ENCODE measurements around the gene NELFA. TPM values are rescaled to one million over a fixed set of nuclear protein-coding genes. Genes with fewer than 3 reads are reported as not detected.
A peak's percentile ranks its signal among the peaks of the same experiment; 100 is the strongest.

Gene NELFA
- total RNA-seq, 1 experiment from 2014 or later = 55.0 TPM

DNA sequence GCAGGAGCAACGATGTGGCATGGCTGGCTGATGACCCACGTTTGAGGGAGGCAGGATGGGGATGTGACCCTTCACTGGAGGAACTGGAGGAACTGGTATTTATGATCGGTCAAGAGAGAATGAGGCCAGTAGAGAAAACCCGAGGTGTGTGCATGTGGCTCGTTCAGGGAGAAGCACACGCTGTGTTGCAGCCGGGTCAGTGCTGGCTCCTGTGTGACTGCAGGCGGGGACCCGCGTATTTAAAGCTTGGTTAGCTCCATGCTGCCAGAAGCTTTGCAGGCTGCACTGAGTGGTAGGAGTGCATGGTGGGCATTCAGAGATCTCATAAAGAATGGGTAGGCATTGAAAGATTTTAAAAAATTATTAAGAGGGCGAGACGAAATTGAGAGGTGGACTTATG is 52.1 kb downstream of the NELFA start:
- WGBS (ENCODE audit: extremely low coverage, insufficient read length, low lambda C conversion rate) = 100% methylated on average over 2 of the region's 12 CpGs
- no peak overlapping the region for H3T11ph ChIP-seq (ENCODE audit: low read length)

More for the DNA sequence above, 52.1 kb downstream of the NELFA start:
- H4K8ac ChIP-seq (replicated peaks; ENCODE audit: insufficient read length, low read depth, low read length) = no peak overlapping the region
- no peak overlapping the region for H3K4me3 Mint-ChIP-seq
- DNase-seq = no peak
- H3K4me2 ChIP-seq (ENCODE audit: insufficient read depth, insufficient read length, low read length) = no peak overlapping the region
- H2BK20ac ChIP-seq (ENCODE audit: low read depth, low read length, poor library complexity, severe bottlenecking) = no peak overlapping the region
- no peaks in the 10 kb centered on the region for H3K27me3 ChIP-seq (ENCODE audit: insufficient read depth, low read length)
- no peak overlapping the region for H4K91ac ChIP-seq (ENCODE audit: insufficient read length, low read depth, low read length)
- no peak overlapping the region for H2BK120ac ChIP-seq (ENCODE audit: low read depth, low read length, poor library complexity, severe bottlenecking)
- no peaks in the 10 kb centered on the region for H3K4me1 ChIP-seq (ENCODE audit: insufficient read depth, low read length)
- no peak overlapping the region for H2BK5ac ChIP-seq (ENCODE audit: insufficient read length, low read length)
- no peaks in the 10 kb centered on the region for H3K4me1 Mint-ChIP-seq
- TF ChIP-seq, protein P1, sequence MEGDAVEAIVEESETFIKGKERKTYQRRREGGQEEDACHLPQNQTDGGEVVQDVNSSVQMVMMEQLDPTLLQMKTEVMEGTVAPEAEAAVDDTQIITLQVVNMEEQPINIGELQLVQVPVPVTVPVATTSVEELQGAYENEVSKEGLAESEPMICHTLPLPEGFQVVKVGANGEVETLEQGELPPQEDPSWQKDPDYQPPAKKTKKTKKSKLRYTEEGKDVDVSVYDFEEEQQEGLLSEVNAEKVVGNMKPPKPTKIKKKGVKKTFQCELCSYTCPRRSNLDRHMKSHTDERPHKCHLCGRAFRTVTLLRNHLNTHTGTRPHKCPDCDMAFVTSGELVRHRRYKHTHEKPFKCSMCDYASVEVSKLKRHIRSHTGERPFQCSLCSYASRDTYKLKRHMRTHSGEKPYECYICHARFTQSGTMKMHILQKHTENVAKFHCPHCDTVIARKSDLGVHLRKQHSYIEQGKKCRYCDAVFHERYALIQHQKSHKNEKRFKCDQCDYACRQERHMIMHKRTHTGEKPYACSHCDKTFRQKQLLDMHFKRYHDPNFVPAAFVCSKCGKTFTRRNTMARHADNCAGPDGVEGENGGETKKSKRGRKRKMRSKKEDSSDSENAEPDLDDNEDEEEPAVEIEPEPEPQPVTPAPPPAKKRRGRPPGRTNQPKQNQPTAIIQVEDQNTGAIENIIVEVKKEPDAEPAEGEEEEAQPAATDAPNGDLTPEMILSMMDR (conservative IDR thresholded peaks at IDR 0.05) = no peak
- H3K18ac ChIP-seq (ENCODE audit: insufficient read length, low read depth, low read length) = no peak overlapping the region
- no peak overlapping the region for H3K27ac ChIP-seq (ENCODE audit: insufficient read length, low read depth, low read length)
- H4K20me1 ChIP-seq (ENCODE audit: control insufficient read depth, insufficient read depth, insufficient read length) = no peaks in the 10 kb centered on the region
- no peak overlapping the region for H2AFZ ChIP-seq (ENCODE audit: low read length)
- H3K9ac ChIP-seq (ENCODE audit: extremely low read depth, insufficient read length, low read length) = no peak overlapping the region
- no peak overlapping the region for H3K56ac ChIP-seq (ENCODE audit: insufficient read length, low read depth, low read length)
- H3K36me3 Mint-ChIP-seq (ENCODE audit: insufficient read depth in 1 of 3, low read depth in 3 of 3) = peaks cover 36 to 82% (median 82%) of the 10 kb centered on the region in 3 experiments; a peak in 6 of 7 replicates
- H3K9me3 Mint-ChIP-seq = no peaks in the 10 kb centered on the region
- H3K23me2 ChIP-seq (ENCODE audit: insufficient read length, low read depth, low read length, poor library complexity, severe bottlenecking) = no peaks in the 10 kb centered on the region
- no peak overlapping the region for H2BK15ac ChIP-seq (ENCODE audit: low read depth, low read length)
- no peaks in the 10 kb centered on the region for H3K79me1 ChIP-seq (ENCODE audit: insufficient read depth, low read depth, low read length, poor library complexity, severe bottlenecking)
- H3K4ac ChIP-seq (ENCODE audit: low read depth, low read length) = no peak overlapping the region
- no peak overlapping the region for H3K23ac ChIP-seq (ENCODE audit: insufficient read length, low read depth, low read length)
- no peak overlapping the region for H2BK12ac ChIP-seq (ENCODE audit: insufficient read length, low read depth, low read length)
- H4K5ac ChIP-seq (ENCODE audit: insufficient read length, low read depth, low read length) = no peak overlapping the region
- H3K27ac Mint-ChIP-seq = peak overlapping the region in 2 of 3 experiments; percentile 37 to 93; a peak in 3 of 7 replicates
- no peak overlapping the region for H2AK5ac ChIP-seq (ENCODE audit: insufficient read length, low read length)
- no peak overlapping the region for H3K14ac ChIP-seq (ENCODE audit: insufficient read depth, low read length)
- no peaks in the 10 kb centered on the region for H3K9me3 ChIP-seq (ENCODE audit: control insufficient read depth, low read depth, low read length)
- H3K79me2 ChIP-seq (ENCODE audit: insufficient read depth, low read length) = no peaks in the 10 kb centered on the region
- no peaks in the 10 kb centered on the region for H3K27me3 Mint-ChIP-seq (ENCODE audit: low read depth)

All from H9 (cell line).